SHP77 treated with DMSO at 0.1 percent for 48 hours (cell line): ENCODE results near the gene YIPF2.

Source experiments
- DNase-seq: peaks from one replicate; lab custom pipeline; 2025; lab: John Stamatoyannopoulos, UW

Gene YIPF2

GRCh38 chr19:10936661-10937084 is 8.2 kb upstream of the YIPF2 start:
- DNase-seq: peak; percentile 58

GRCh38 chr19:10935371-10936059 is 7.1 kb upstream of the YIPF2 start:
- DNase-seq: no peak

DNA sequence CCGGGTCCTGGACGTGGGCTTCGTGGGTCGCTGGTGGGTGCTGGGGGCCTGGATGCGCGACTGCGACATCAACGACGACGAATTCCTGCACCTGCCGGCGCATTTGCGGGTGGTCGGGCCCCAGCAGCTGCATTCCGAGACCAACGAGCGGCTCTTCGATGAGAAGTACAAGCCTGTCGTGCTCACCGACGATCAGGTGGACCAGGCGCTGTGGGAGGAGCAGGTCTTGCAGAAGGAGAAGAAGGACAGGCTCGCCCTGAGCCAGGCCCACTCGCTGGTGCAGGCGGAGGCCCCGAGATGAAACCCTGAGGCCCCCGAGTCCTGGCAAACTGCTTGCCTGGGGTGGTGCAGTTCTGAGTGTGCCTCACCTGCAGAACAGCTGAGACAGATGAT is 959 bp upstream of the YIPF2 start:
- DNase-seq: no peak

DNA sequence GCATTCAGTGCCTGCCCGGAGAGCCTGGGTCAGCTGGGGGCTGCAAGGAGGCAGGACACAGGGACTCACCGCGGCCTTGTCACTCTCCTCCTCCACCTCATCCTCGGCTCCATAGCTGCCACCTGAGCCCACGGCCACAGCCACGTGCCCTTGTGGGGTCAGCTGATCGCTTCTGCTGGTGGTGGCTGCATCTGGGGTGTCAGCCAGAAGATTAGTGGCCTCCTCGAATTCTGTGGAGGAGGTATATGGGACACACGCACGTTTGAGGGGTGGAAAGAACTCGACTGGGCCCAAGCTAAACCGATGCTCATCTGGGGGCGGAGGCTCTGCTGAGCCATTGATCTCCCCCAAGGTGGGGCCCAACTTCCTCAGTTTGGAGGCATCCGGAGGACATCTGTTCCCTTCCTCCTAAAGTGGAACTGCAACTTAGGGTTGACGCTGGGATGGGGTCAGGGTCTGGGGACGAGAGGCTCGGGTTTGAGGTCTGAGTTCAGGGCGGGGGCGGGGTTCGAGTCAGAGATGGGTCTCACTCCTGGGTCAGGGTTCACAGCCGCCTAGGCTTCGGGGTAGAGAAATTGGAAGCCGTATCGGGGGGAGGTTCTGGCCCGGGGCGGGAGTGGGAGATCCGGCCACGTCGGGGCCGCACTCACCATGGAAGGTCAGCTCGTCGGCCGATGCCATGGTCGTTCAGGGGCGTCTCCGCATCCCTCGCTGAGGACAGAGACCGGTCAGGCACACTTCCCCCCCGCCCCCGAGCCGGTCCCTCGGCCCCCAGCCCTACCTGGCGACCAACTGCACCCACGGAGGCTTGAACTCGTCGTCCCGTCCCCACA is 493 bp downstream of the YIPF2 start:
- no peak for DNase-seq

GRCh38 chr19:10924597-10924996 is 3.8 kb downstream of the YIPF2 start:
- DNase-seq: no peak

DNA sequence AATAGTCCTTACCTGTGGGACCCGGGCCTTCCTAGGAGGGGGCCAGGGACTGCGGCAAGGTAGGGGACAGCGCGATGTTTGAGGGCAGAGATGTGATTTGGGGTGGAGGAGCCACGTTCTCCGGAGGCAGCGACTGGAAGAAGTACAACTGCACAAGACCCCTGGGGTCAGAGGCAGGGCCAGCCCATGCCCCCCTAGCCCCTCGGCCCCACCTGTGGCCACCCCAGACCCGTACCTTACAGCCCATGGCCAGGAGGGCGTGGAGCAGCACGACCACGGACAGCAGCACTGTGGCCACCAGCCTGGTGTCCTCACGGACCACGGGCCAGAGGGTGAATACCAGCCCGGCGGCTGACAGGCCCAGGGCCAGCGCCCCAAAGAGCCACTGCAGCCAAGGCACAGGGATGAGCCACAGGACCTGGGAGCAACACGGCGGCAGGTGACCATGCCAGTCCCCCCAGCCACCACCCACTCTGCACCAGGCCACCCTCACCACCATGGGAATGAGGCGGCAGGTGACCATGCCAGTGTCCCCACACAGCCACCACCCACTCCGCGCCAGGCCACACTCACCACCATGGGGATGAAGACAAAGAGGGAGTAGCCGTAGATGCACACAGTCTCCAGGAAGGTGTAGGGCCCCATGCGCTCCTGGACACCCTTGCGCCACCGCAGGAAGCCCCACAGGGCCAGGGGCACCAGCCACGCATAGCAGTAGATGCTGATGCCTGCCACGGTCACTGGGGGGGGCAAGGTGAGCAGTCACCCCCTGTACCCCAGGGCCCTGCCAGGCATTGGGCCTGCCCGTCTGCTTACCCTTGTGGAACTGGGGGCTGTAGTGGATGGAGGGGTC is 5.0 kb downstream of the YIPF2 start:
- no peak for DNase-seq

DNA sequence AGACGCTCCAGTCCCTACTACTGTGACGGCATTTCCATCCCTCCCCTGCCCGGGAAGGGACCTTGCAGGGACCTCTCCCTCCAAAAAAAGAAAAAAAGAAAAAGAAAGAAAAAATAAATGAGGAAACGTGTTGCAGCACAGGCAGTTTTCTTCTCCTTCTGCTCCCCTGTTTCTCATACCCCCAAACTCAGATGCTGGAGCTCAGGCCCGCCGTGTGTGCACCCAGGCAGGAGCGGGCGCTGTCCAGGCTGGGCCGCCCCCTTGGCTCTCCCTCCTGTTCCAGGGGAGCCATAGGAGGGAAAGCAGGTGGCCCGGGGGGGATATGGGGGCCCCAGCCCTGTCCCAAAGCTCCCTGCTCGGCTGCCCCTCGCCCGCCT is 5.8 kb downstream of the YIPF2 start:
- no peak for DNase-seq

DNA sequence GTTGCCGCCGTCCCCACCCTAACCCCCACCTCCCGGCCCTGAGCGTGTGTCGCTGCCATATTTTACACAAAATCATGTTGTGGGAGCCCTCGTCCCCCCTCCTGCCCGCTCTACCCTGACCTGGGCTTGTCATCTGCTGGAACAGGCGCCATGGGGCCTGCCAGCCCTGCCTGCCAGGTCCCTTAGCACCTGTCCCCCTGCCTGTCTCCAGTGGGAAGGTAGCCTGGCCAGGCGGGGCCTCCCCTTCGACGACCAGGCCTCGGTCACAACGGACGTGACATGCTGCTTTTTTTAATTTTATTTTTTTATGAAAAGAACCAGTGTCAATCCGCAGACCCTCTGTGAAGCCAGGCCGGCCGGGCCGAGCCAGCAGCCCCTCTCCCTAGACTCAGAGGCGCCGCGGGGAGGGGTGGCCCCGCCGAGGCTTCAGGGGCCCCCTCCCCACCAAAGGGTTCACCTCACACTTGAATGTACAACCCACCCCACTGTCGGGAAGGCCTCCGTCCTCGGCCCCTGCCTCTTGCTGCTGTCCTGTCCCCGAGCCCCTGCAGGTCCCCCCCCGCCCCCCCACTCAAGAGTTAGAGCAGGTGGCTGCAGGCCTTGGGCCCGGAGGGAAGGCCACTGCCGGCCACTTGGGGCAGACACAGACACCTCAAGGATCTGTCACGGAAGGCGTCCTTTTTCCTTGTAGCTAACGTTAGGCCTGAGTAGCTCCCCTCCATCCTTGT is 6.4 kb downstream of the YIPF2 start:
- no peak for DNase-seq

DNA sequence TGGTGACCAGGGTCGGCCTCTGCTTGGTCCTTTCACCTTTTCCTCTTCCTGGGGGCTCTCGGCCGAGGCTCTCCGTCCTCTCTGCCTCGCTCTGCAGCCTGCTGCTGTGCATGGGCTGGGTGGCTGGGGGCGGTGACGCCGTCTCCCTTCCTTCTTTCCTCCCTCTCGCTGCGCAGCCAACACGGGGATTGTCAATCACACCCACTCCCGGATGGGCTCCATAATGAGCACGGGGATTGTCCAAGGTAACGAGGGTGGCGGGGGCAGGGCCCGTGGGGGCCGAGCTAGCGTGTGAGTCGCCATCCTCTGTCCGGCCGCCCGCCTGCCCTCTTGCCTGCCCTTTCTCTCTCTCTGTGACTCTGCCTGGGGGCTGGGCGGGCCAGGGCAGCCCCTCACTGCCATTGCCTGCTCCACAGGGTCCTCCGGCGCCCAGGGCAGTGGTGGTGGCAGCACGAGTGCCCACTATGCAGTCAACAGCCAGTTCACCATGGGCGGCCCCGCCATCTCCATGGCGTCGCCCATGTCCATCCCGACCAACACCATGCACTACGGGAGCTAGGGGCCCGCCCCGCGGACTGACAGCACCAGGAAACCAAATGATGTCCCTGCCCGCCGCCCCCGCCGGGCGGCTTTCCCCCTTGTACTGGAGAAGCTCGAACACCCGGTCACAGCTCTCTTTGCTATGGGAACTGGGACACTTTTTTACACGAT is 7.1 kb downstream of the YIPF2 start:
- DNase-seq: no peak

DNA sequence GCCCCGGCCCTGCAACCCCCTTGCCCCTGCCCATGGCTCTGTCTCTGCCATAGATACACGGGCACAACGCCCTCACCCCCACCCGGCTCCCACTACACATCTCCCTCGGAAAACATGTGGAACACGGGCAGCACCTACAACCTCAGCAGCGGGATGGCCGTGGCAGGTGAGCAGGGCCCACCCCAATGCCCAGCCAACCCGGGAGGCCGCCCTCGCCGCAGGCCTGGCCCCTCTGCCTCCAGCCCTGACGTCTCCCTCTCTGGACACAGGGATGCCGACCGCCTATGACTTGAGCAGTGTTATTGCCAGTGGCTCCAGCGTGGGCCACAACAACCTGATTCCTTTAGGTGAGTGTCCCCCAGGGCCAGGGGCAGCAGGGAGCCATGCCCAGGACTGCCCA is 7.7 kb downstream of the YIPF2 start:
- DNase-seq: no peak

DNA sequence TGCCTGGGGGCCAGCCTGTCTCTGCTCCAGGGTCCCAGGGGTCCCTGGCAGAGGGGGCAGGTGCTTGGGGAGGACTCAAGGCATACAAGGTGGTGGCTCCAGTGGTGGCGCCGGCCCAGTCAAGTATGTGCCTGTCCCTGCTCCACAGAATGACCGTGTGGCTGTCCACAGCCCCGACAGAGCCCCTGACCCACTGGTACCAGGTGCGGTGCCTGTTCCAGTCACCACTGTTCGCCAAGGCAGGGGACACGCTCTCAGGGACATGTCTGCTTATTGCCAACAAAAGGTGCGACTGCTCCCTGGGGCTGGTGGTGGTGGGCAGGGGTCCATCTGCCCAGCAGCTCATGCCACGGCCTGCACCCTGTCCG is 8.2 kb downstream of the YIPF2 start:
- DNase-seq: no peak

GRCh38 chr19:10919352-10920287 is 8.8 kb downstream of the YIPF2 start:
- DNase-seq: no peak

GRCh38 chr19:10918359-10918758 is 10.1 kb downstream of the YIPF2 start:
- no peak for DNase-seq

DNA sequence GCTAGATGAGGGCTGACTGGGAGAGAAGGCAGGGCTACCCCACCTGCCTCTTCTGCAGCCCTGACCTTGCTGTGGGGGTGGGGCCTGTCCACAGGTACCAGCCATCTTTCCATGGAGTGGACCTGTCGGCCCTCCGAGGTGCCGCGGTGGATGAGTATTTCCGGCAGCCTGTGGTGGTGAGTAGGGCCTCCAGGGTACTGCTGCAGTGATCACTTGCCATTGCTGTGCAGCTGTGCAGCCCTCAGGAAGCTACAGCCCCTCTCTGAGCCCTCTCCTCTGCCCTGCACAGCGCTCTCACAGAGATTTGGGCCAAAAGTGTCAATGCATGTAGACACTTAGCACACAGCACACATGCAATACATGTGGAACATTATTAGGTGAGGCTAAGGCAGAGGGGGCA is 11.8 kb downstream of the YIPF2 start:
- no peak for DNase-seq

GRCh38 chr19:10915130-10916091 is 13.0 kb downstream of the YIPF2 start:
- no peak for DNase-seq

DNA sequence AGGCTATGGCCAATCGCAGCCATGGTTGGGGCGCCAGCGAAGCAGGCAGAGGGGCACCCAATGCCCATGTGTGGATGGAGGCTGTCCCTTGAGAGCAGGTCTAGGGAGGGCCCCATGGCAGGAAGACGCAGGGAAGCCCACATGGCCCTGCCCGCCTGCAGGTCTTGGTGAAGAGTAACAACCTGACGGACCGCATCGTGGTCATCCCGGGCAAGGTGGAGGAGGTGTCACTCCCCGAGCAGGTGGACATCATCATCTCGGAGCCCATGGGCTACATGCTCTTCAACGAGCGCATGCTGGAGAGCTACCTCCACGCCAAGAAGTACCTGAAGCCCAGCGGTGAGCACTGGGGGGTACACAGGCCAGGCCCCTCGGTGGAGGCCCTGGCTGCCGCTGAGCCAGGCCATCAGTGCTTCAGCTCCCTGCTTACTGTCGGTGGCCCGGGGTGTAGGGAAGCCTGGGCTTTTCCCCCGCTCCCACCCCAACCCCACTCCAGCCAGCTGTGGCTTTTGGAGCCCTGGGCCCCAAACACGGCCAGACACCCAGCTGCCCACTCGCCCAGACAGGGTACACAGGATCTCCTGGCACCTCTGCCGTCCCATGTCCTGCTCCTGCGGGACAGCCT is 14.6 kb downstream of the YIPF2 start:
- DNase-seq: no peak

DNA sequence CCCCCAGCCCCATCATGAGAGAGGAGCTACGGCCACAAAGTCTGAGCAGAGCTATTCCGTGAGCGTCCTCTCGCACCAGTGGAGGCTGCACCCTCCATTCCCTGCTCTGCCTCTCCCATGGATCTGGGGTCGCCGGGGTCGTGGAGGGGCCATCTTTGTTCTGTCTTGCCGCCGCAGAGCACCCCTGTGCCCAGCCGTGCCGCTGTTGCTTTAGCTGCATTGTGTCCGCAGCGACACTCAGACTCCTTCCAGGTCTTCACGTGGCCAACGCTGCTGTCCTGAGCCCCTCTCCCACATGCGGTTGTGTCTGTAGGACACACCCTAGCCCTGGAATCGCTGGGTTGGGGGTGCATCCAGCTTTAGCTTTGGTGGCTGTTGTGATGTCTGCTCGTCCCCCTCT is 15.8 kb downstream of the YIPF2 start:
- no peak for DNase-seq

DNA sequence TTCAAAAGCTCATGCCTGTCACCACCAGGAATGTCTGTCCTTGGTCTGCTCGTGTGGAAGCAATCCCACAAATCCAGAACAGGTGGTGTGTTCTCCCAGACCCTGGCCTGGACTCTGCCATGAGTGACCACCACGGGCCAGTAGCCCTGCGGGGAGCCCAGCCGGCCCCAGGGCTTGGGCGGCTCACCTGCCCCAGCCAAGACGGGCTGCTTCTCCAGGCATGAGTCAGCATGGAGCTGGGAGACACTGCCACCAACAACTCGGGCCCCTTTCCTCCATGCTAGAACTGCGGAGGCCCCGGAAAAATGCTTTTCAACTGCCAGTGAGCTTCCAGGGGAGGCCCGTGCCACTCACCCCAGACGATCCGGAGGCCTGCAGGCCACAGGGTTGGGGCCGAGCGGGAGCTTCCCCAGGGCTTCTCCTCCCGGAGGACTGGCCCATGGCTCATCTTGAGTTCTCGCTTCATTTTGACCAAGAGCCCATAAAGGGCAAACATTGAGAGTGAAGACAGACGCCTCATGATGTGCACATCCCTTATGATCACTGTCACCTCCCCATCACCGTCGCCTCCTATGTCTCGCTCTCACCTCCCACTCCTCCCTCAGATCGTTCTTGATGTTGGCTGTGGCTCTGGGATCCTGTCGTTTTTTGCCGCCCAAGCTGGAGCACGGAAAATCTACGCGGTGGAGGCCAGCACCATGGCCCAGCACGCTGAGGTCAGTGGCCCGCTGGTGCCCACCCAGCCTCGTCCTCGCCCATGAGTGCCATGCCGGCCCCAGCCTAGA is 16.7 kb downstream of the YIPF2 start:
- DNase-seq: no peak
